HG03558 (cell line): ENCODE results near the gene TMTC1.

Experiments used
- ATAC-seq: cut with Tn5 transposase; IDR thresholded peaks from one replicate; pipeline ENCODE4 v1.9.1; 2021; ENCODE audit warnings: moderate number of reproducible peaks; ENCODE audit not compliant: unreplicated experiment; ENCODE audit errors: extremely low read depth

Gene TMTC1

DNA sequence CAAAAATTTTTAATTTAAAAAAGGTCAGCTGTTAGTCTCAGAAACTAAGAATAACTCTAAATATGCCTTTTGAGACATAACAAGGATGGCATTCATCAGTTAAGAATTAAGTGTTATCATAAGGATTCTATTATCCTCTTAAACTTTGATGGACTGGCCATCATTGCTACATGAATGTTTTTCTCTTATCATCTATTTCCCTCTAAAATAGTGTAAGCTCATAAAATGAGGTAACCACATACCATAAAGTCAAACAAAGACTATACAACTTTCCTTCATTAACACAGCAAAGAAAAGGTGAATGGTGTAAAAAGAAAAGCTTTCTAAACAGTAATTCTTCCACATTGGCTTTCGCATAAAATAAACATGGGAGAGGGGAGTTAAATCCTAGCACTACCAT, 41.1 kb downstream of the TMTC1 start:
- no peak for ATAC-seq

DNA sequence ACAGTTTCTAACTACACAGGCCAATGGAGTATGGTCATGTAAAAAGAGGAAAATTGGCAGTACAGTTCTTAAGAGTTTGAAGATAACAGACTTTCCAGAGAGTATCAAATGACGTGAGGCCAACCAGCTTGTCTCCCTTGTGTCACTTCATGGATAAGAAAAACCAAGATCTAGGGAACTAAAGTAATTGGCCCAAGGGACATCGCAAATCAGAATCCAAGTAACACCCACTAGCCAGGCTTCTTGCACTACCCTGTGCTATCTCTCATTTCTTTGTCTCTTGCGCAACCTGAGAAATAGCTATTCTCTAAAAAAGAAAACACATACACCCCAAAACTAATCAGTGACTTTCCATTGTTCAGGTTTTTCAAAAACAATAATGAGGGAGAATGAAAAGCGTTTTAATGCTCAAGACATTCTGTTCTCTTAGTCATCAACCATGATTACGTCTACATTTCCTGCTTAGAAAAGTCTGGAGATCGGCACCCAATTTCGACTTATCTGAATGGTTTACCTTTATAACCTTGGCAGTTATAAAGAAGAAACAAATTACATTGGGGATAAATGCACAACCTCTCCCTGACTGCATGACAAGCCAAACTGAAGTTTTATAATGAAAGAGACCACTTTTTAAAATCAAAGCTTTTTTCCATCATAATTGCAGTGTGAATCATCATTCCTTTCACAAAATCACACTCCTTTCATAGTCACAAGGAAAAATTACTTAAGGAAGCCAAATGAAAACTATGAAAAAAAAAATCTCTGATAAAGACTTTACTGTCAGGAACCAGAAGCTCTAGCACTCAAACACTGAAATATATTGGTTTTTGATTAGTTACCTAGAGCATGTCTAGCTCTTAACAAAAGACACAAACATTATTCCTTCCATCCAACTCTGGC, 42.1 kb downstream of the TMTC1 start:
- no peak for ATAC-seq

DNA sequence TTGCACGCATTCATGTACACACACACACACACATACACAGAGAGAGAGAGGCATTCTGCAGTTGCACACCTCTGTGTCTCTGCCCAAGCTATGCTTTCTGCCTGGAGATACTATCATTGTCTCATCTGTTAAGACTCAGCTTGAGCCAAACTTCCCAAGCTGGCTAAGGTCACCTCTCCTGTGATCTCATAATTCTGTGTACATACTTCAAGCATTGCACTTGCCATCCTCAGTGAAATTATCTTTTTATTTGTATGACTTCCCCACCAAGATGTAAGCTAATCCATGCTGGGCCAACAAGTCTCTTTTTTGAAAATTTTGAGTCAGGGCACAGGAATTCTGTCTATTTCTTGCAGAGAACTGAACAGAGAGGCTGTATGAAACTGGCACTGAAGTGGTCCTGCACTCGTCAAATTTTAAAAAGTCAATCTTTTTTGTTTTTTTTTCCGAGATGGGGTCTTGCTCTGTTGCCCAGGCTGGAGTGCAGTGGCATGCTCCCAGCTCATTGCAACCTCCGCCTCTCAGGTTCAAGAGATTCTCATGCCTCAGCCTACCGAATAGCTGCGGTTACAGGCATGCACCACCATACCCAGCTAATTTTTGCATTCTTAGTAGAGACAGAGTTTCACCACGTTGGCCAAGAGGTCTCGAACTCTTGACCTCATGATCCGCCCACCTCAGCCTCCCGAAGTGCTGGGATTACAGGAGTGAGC, 44.3 kb downstream of the TMTC1 start:
- no peak for ATAC-seq

DNA sequence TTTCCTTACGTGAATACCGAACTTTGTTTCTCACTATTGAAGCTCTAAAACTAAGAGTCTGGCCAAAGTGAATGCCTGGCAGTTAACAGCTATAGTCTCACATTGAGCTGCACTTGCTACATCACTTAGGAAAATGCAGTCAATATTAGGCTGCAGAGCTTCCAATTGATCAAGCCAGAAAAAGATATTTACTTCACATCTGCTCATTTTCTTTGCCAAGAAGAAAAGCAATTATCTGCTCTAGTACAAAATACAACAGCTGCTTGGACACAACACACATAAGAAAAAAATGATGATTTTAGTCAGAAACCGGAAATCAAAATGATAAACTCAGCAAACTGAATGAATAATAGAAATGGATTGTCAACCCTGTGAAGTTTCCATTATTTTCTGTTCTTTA, 45.4 kb downstream of the TMTC1 start:
- ATAC-seq, result no peak

DNA sequence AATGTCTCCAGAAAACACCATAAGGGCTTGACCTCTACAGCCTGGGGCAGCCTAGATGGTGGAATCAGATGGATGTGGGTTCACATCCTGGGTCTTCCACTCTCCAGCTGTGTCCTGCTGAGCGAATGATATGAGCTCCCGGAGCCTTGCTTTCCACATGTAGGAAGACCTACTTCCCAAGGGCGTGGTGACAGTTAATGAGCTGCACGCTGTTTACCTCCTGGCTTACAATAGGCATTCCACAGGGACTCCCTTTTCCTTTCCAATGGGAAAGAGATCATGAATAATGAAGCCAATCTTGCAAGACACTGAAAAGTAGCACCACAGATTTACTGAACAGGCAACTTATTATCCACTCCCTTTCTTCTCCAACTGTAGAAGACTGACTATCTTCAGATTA, 46.1 kb downstream of the TMTC1 start:
- no peak for ATAC-seq

DNA sequence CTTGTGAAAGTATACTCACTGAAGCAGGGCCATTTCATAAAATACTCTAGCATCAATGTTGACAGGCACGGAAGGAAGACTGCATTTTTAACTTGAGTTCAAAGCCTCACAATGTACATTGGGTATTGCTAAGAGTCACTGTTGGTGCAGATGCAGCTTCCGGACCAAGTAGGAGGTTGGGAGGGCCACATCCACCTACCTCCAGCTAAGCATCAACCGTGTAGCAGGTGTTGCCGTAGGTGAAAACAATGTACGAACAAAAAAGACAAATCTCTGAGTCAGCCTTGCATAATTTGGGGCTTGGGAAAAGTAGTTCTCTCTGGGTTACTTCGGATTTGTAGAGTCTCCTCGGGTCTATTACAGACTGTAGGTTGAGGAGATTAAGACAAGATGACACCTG, 48.1 kb downstream of the TMTC1 start:
- ATAC-seq, result no peak

DNA sequence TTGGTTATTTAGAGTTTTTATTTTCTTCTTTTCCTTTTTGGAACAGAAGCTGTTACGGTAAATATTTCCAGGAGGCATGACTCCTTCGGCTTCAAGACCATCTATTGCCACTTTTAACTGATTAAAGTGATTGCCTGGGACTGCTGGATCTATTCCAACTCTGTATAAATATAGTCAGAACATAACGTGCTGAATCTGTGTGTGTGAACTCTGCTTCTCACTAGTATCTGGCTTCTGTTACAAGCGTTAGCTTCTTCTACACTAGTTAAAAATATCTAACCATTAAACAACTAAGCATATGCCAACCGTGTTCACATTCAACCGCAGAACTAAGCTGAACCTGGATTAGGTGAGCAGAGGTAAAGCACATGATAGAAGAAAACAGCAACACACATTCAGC, 49.0 kb downstream of the TMTC1 start:
- no peak for ATAC-seq

DNA sequence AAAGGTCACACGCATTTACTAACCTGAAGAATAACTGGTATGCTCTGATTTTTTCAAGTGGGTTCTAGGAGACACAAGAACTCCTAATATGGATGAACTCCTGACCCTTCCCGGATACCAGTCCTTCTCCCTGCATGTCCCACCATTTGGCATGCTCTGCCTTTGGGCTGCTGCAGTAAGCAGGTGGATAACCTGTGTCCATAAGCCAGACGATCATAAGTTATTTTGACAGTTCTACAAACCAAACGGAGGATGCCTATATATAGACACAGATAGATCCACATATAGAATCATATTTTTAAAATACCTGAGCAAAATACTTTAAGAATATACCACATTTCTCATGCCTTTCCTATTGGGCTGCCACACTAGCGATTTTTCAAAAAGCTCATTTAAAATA, 49.4 kb downstream of the TMTC1 start:
- no peak for ATAC-seq

DNA sequence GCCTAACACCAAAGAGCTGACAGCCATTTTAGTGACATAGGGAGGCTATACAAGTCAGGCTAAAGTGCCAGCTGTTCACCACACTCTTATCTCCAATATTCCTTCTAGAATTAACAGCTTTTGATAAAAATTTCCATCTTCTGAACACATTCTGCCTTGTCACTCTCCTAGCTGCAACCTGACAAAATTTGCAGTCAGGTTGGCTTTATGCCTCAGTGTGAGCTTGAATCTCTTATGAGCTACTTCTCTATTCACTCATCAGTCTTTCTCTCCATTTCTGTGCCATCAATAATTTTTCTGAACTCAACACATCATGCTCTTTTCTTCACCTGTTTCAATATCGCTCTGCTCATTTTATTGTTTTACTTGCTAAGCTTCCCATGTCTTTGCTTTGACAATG, 50.2 kb downstream of the TMTC1 start:
- no peak for ATAC-seq

DNA sequence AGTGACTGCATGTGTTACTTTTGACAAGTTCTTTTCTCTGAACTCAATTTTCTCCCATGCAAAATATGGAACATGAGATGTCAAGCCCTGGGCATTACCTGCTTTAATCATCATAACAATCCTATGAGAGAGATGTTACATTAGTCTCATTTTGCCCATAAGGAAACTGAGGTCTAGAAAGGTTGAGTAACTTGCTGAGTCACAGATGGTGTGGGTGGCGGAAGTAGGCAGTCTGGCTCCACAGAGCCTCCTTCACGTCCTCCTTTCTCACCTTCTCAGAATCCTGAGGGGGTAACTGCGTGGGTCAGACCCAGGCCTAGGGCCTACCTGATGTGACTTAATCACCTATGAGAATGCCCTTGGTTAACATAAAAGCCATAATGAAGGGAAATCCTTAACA, 50.7 kb downstream of the TMTC1 start:
- no peak for ATAC-seq

DNA sequence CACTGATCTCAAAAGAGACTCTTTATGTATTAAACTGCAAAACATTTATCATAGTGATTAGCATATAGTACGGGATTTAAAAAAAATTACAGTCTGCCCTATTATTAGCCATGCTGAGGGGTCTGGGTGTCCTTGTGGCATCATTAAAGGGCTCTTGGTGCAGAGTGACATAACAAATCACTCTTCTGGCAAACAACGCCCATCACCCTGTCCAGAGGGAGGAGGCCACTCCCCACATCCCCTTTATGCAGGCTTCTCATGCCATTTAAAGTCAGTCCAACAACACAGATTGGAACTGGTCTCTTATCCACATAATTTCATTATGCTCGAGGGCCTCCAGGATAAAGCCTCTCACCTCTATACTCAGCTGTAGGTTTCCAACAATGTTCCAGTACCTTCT, 51.1 kb downstream of the TMTC1 start:
- ATAC-seq, result no peak

DNA sequence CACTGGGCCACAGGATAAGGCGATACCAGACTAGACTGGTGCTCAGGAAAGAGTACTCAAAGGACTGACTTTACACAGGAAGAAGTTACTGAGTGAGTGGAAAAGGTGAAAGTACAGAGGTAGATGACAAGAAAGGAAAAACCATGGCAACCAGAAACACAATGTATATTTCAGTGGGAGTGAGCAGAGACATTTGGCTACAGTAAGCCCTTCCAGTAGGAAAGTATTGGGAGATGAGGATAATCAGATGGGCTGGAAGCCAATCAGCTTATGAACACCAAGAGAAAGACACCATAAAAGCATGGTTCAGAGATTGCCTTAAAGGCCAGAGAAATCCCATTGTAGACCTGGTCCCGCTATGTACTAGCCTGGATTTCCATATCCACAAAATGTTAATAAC, 51.6 kb downstream of the TMTC1 start:
- ATAC-seq, result no peak

DNA sequence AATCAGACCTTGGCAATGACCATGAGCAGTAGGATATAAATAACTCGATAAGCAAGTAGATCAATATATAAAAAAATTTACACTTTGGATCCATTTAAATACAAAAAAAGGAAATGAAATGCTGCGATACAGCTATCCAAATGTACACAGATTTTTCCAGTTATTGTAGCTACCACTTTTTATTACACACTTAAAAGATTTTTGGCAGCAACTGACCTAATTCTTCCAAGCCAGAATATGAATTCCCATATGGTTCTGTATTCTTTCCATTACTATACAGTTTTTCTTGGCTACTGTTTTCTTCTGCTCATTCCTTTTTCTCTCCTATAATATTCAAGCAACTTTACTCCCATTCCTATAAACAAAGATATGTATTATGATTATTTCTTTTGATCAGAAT, 52.2 kb downstream of the TMTC1 start:
- no peak for ATAC-seq

DNA sequence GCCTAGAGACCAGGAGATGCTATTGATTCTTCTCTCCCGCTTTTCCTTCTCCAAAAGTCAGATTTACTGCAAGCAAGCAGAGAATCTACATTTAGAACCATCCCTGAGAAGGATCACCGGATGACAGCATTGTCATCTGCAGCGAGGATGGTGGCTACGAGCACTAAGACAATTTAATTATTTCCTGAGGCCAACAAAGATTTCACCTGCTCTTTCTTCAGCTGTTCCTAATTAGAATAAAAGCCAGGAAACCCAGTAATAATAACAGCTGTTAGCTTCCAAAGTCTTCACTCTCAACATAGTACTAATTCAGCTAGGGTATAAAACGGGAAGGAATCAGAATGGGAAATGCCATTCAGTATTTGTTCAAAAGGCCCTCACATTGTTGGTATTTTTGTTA, 53.3 kb downstream of the TMTC1 start:
- no peak for ATAC-seq

DNA sequence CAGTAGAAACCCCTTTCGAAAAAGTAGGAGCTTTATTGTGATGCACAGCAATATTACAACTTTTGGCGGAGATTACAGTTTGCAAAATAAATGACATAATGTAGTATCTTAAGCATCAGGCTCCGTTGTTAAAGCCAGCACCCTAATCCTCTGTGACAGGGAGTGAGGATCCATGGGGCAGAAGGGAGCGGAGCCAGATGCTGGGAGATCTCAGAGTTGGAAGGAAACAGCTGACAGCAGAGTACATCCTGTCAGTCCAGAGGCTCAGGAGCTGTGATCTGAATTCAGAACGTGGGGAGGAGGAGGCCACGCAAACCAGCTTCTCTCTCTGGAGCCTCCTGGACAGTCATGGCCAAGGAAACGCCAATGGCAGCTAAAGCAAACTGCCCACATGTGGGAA, 55.7 kb downstream of the TMTC1 start:
- ATAC-seq, result no peak

DNA sequence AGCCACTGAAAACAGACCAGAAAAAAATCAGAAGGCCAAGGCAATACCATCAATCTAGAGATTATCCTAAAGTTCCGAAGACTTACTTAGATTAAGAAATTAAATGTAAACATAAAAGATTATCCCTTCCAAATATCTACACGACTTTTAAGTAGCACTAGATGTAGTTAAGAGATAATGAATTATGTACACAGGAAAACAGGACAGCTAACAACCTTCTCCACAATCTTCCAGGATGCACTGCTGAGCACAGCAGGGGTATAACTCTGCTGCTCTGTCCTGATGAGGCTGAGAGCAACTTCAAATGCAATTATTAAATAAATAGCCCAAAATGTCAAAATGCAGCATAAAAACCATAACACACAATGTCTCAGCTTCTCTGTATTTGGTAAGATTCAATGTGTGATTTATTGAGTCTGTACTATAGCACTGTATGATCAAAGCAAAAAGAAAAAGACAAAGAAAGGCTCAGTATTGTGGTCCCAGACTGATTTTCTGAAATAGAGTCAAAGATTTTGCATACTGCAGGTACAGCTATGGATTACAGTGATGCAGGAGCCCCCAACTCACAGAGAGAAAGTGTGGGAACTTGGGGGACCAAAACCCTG, 56.9 kb downstream of the TMTC1 start:
- ATAC-seq, result no peak

DNA sequence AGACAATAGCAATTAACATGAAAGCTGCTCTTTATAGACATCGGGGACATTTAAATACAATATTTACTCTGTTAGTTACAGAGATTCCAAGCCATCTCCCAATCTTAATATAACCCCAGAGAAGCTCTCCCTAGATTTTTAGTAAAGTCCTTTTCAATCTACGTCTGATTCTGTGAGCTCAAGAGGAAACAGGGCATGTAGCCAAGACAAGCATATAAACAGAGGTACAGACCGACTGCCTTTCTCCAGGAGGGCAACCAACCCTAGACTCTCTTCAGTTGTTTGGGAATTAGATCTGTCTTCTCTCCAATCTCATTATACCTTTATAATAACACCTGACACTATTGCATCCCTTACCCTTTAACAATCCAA, 57.4 kb downstream of the TMTC1 start:
- ATAC-seq, result no peak

DNA sequence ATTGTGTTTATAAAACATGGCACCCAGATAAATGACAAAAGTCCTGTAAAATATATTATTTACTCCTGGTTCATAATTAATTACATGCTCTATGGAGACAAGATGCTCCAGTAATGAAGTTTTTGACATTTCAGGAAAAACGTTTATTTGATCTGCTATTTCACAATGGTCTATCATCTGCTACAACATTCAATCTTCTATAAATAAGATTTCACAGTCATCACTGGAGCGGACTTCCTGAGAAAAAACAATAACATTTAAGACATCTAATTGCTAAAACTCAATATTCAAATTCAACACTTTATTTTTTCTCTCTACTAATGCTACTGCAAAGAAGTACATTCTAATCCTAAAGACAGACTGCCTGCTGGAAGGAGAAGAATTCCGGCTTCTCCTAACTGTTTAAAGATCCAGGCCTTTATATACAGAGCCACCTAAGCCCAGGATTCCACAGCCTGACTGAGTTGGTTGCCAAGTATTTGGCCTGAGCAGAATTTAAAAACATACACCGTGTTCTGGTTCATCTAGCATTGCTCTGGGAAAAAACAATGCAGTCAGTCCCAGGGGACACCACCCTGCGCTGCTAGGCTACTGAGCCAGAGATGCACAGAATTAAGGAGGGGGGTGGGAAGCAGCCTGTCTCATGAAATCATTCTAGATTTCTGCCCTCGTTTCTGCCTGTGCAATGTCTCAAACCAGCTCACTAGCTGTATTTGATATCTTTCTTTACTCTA, 58.0 kb downstream of the TMTC1 start:
- ATAC-seq, result no peak

DNA sequence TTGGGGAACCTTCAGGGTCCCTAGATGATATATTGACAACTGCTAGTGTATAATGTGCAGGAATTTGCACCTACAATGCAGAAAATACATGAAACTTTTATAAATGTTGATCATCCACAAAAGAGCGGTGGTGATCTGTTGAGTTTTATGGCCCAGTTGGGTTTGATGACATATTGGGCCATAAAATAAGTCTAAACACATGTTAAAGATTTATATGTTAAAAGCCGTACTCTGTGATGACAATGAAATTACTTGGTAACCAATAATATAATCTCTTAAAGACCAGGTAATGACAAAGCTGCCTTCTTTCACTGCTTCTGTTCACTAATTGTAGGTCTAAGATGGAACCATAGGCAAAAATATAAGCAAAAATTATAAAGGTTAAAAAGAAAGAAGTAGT, 61.6 kb downstream of the TMTC1 start:
- no peak for ATAC-seq

DNA sequence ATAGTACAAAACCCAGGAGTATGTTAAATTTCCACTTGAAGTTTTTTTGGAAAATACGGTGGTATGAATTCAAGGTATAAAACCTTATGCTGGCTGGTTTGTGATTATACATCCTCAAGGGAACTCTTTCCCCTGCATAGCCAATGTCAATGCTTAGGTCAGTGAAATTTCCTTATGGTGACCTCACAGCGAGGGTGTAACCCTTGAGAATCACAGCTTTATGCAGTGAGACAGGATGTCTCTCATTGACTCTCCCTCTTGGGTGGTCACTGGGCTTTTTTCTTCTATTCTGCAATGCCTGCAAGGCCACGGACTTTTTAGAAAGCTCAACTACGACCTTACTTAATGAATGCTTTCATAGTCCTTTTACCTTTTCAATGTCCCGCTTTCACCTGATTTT, 64.4 kb downstream of the TMTC1 start:
- ATAC-seq, result no peak
